OCI-LY3 (cell line): ENCODE results near the gene LIX1.
A peak's percentile ranks its signal among the peaks of the same experiment; 100 is the strongest.
"Not testable (repeated sequence)": the region's sequence is repeated elsewhere in the genome, so short reads cannot be mapped to it uniquely, and the experiment has no call there.

Experiments
- H2AFZ ChIP-seq: fragments of 200-600, 300-600 bp; shearing (Covaris generic); 2 replicates; pipeline ENCODE4 v1.6.0; 2014; ENCODE audit warnings: antibody characterized with exemption, low read depth, low read length
- H3K27ac ChIP-seq: fragments of 200-600, 300-600 bp; sonication (generic); 2 replicates; pipeline ENCODE4 v1.5.1; 2014; ENCODE audit warnings: mild to moderate bottlenecking, low read length, moderate library complexity, mixed read lengths
- H3K27me3 ChIP-seq: fragments of 200-600, 300-600 bp; sonication (generic); 2 replicates; pipeline ENCODE4 v1.6.1; 2014; ENCODE audit warnings: low read depth, low read length, mixed read lengths
- H3K36me3 ChIP-seq: fragments of 200-600, 300-600 bp; sonication (generic); replicated peaks from 2 replicates; pipeline ENCODE3; 2014; ENCODE audit warnings: low read depth, low read length, mixed read lengths
- H3K4me1 ChIP-seq: fragments of 300-600, 200-600 bp; sonication (generic); 2 replicates; pipeline ENCODE4 v1.6.1; 2014; ENCODE audit warnings: low read length, mixed read lengths
- H3K4me2 ChIP-seq: fragments of 200-600, 300-600 bp; sonication (generic); 2 replicates; pipeline ENCODE4 v1.6.1; 2014; ENCODE audit warnings: low read length, mixed read lengths
- H3K4me3 ChIP-seq: fragments of 300-600, 200-600 bp; sonication (generic); 2 replicates; pipeline ENCODE4 v1.5.1; 2014; ENCODE audit warnings: antibody characterized with exemption, mild to moderate bottlenecking, low read length, moderate library complexity
- H3K79me2 ChIP-seq: fragments of 300-600, 200-600 bp; shearing (Covaris generic); 2 replicates; pipeline ENCODE4 v1.6.1; 2014; ENCODE audit warnings: mild to moderate bottlenecking, low read length, mixed read lengths
- H3K9ac ChIP-seq: fragments of 300-600, 200-600 bp; shearing (Covaris generic); 2 replicates; pipeline ENCODE4 v1.6.0; 2014; ENCODE audit warnings: mild to moderate bottlenecking, low read length, moderate library complexity
- H3K9me3 ChIP-seq: fragments of 200-600, 300-600 bp; shearing (Covaris generic); 2 replicates; pipeline ENCODE4 v1.6.1; 2014; ENCODE audit warnings: low read length, mixed read lengths; ENCODE audit not compliant: insufficient read depth
- H4K20me1 ChIP-seq: fragments of 200-600, 300-600 bp; sonication (generic); 2 replicates; pipeline ENCODE4 v1.6.1; 2016; ENCODE audit warnings: low read length, mixed read lengths; ENCODE audit not compliant: insufficient read depth
- EZH2phosphoT487 ChIP-seq: fragments of 200-600 bp; shearing (Covaris generic); IDR thresholded peaks from 2 replicates; pipeline ENCODE4 v1.6.1; 2018; ENCODE audit warnings: antibody characterized with exemption, mixed run types, low read depth
- TF ChIP-seq, protein P1 (sequence below): fragments of 200-600, 300-600 bp; sonication (generic); IDR thresholded peaks from 2 replicates; pipeline ENCODE4 v1.5.1; 2014; ENCODE audit warnings: antibody characterized with exemption, low read length, low read depth

The LIX1 gene

DNA sequence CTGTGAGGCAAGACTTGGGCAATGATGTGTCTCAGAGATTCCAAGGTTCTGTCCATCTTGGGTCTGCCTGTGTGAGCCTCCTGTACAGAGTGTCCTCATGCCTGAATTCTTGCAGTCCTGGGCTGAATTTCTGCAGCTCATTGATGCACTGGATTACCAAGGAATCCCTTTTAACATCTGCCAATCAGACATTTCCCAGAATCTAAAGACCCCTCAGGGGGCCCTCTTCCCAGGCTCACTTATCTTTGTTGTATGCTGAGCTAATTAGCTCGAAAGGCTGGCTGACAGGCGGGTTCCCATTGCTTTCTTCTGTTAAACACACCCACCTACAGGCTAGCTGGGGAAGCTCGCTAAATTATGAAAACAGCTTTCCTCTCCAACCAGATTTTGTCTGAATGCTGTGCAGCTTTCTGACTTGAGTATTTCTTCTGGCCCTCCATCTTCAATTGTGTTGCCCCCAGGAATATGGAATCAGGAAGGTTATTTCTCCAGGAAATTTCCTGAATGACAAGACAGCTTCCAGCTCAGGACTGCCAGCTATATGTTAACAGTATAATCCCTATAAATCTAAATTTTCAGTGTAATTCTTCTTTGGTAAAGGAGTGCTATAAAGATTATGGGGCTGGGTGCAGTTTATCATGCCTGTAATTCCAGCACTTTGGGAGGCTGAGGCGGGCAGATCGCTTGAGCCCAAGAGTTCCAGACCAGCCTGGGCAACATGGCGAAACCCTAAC is at the start of gene LIX1:
Gene LIX1, minus strand, starts transcription at position 91 of the 734 bp plus-strand sequence. Its CDS starts 35 bp downstream, at position 56.
- H2AFZ ChIP-seq, result no peak within 1 kb of the TSS
- 0 out of 2 replicates have a peak, but pooled peaks cover 5% of the 10 kb centered on the region for H3K27me3 ChIP-seq
- no peak within 1 kb of the TSS for H3K4me3 ChIP-seq
- no peaks in the 10 kb centered on the region for H4K20me1 ChIP-seq
- no peak within 1 kb of the TSS for H3K27ac ChIP-seq
- H3K36me3 ChIP-seq, result no peaks in the 10 kb centered on the region
- H3K9me3 ChIP-seq, result no peaks in the 10 kb centered on the region
- H3K79me2 ChIP-seq, result no peaks in the 10 kb centered on the region
- H3K4me1 ChIP-seq, result peaks cover 7% of the 10 kb centered on the region; the same call in 1 of the 2 replicates
- H3K4me2 ChIP-seq, result 0 out of 2 replicates have a peak within 1 kb of the TSS, but pooled peaks have one; percentile 17
- no peak for TF ChIP-seq EZH2phosphoT487
- TF ChIP-seq, protein P1, sequence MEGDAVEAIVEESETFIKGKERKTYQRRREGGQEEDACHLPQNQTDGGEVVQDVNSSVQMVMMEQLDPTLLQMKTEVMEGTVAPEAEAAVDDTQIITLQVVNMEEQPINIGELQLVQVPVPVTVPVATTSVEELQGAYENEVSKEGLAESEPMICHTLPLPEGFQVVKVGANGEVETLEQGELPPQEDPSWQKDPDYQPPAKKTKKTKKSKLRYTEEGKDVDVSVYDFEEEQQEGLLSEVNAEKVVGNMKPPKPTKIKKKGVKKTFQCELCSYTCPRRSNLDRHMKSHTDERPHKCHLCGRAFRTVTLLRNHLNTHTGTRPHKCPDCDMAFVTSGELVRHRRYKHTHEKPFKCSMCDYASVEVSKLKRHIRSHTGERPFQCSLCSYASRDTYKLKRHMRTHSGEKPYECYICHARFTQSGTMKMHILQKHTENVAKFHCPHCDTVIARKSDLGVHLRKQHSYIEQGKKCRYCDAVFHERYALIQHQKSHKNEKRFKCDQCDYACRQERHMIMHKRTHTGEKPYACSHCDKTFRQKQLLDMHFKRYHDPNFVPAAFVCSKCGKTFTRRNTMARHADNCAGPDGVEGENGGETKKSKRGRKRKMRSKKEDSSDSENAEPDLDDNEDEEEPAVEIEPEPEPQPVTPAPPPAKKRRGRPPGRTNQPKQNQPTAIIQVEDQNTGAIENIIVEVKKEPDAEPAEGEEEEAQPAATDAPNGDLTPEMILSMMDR, result peak; percentile 70
- H3K9ac ChIP-seq, result no peak within 1 kb of the TSS

DNA sequence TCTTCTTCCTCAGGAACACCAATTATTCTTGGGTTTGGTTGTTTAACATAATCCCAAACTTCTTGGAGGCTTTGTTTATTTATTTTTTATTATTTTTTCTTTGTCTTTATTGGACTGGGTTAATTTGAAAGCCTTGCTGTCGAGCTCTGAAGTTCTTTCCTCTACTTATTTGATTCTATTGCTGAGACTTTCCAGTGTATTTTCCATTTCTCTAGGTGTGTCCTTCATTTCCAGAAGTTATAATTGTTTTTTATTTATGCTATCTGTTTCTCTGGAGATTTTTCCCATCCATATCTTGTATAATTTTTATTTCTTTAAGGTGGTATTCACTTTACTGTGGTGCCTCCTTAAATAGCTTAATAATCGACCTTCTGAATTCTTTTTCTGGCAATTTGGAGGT is 49.5 kb upstream of the LIX1 start:
- Histone ChIP-seq H3K9ac (no peak overlapping the region), H3K4me3 (no peak overlapping the region), H3K79me2 (no peaks in the 10 kb centered on the region), H2AFZ (no peak overlapping the region), H3K27ac (no peak overlapping the region), H3K36me3 (no peaks in the 10 kb centered on the region), H3K9me3 (no peaks in the 10 kb centered on the region), H3K4me1 (no peaks in the 10 kb centered on the region), H4K20me1 (no peaks in the 10 kb centered on the region), H3K27me3 (no peaks in the 10 kb centered on the region), H3K4me2 (no peak overlapping the region)
- TF ChIP-seq, protein P1, result no peak
- TF ChIP-seq EZH2phosphoT487, result no peak

DNA sequence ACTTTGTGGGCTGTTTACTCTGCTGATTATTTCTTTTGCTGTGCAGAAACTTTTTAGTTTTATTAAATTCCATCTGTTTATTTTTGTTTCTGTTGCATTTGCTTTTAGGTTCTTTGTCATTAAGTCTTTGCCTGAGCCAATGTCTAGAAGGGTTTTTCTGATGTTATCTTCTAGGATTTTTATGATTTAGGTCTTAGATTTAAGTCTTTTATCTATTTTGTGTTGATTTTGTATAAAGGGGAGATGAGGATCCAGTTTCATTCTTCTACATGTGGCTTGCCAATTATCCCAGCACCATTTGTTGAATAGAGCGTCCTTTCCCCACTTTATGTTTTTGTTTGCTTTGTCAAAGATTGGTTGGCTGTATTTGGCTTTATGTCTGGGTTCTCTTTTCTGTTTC is 47.1 kb upstream of the LIX1 start:
- H3K9me3 ChIP-seq, H3K36me3 ChIP-seq, H3K4me3 ChIP-seq, H2AFZ ChIP-seq, H3K4me1 ChIP-seq, H4K20me1 ChIP-seq, H3K27ac ChIP-seq, H3K79me2 ChIP-seq, H3K9ac ChIP-seq, H3K27me3 ChIP-seq, H3K4me2 ChIP-seq: not testable (repeated sequence)

DNA sequence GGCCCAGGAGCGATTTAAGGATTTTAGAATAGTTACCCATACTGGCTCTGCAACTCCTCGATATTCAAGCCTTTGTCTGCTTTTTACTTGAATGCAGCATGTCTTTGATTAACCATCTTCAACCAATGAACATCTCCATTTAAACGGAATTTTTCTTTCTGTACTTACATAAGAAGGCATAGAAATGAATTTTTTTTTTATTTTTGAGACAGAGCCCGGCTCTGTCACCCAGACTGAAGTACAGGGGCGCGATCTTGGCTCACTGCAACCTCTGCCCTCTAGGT is 41.5 kb upstream of the LIX1 start:
- H3K9ac ChIP-seq, result peak overlapping the region; percentile 33; the same call in 1 of the 2 replicates
- peaks cover 8% of the 10 kb centered on the region for H3K36me3 ChIP-seq
- H3K4me2 ChIP-seq, result peak overlapping the region; percentile 83
- H3K9me3 ChIP-seq, result no peaks in the 10 kb centered on the region
- peak overlapping the region; percentile 71 for H3K27ac ChIP-seq
- no peaks in the 10 kb centered on the region for H3K27me3 ChIP-seq
- H4K20me1 ChIP-seq, result no peaks in the 10 kb centered on the region
- peak overlapping the region; percentile 96 for H3K4me3 ChIP-seq
- peaks cover 11% of the 10 kb centered on the region for H3K4me1 ChIP-seq
- H3K79me2 ChIP-seq, result peaks cover 26% of the 10 kb centered on the region
- H2AFZ ChIP-seq, result peak overlapping the region; percentile 72
- TF ChIP-seq, protein P1, result no peak
- TF ChIP-seq EZH2phosphoT487, result no peak
